Effector memory CD4-positive, alpha-beta T cell (primary cell): Measurements from ENCODE around the gene ADAD2.
A peak's percentile ranks its signal among the peaks of the same experiment; 100 is the strongest.

ENCODE experiments used
- DNase-seq, 3 donors: peaks; one replicate each; pipeline ENCODE4 v3.0.0-alpha.2; 2020
- H3K27ac ChIP-seq: 2 replicates; pipeline ENCODE4 v1.7.0; 2013; ENCODE audit warnings: mild to moderate bottlenecking, low read length, moderate library complexity; ENCODE audit not compliant: insufficient read depth, poor library complexity, severe bottlenecking
- H3K27me3 ChIP-seq: replicated peaks from 2 replicates; pipeline ENCODE4 v1.7.0; 2013; ENCODE audit warnings: mild to moderate bottlenecking, low read length; ENCODE audit not compliant: insufficient read depth, control insufficient read depth, poor library complexity, severe bottlenecking
- H3K36me3 ChIP-seq: 2 replicates; pipeline ENCODE4 v1.7.0; 2013; ENCODE audit warnings: mild to moderate bottlenecking, low read length, moderate library complexity; ENCODE audit not compliant: control insufficient read depth, insufficient read depth
- H3K4me1 ChIP-seq: 2 replicates; pipeline ENCODE4 v1.7.0; 2013; ENCODE audit warnings: low read length, mild to moderate bottlenecking; ENCODE audit not compliant: control insufficient read depth, insufficient read depth, poor library complexity, severe bottlenecking
- H3K4me3 ChIP-seq: 2 replicates; pipeline ENCODE4 v1.7.0; 2013; ENCODE audit warnings: low read length, low read depth, mild to moderate bottlenecking; ENCODE audit not compliant: insufficient read depth, poor library complexity, severe bottlenecking
- H3K9me3 ChIP-seq: 2 replicates; pipeline ENCODE4 v1.7.0; 2013; ENCODE audit warnings: mild to moderate bottlenecking, low read length, moderate library complexity; ENCODE audit not compliant: control insufficient read depth
- total RNA-seq, 3 donors: gene quantifications; one replicate each; lab custom pipeline; 2026; lab: John Stamatoyannopoulos, UW

Gene ADAD2
- 0 to 0.09 (median 0) reads per million in 3 donors for total RNA-seq

GRCh38 chr16:84190731-84191388, at the start of gene ADAD2:
Gene ADAD2, plus strand, starts transcription at chr16:84191157. Its CDS starts 74 bp downstream, at chr16:84191231.
- peaks cover 7% of the 10 kb centered on the region for H3K4me1 ChIP-seq
- no peak within 1 kb of the TSS for H3K27ac ChIP-seq
- no peaks in the 10 kb centered on the region for H3K27me3 ChIP-seq
- no peaks in the 10 kb centered on the region for H3K36me3 ChIP-seq
- no peak within 1 kb of the TSS for H3K4me3 ChIP-seq
- no peak for DNase-seq
- no peaks in the 10 kb centered on the region for H3K9me3 ChIP-seq

- Histone ChIP-seq H3K36me3 (no peaks in the 10 kb centered on the region), H3K4me3 (no peak overlapping the region), H3K27ac (no peak overlapping the region), H3K9me3 (no peaks in the 10 kb centered on the region), H3K4me1 (peaks cover 8% of the 10 kb centered on the region), H3K27me3 (peaks cover 5% of the 10 kb centered on the region)
- DNase-seq, result no peak
Observed at GRCh38 chr16:84143081-84143480, 47.9 kb upstream of the ADAD2 start.

GRCh38 chr16:84143784-84144199, 47.2 kb upstream of the ADAD2 start:
- no peak for DNase-seq
- Histone ChIP-seq H3K9me3 (no peaks in the 10 kb centered on the region), H3K36me3 (no peaks in the 10 kb centered on the region), H3K27me3 (peaks cover 5% of the 10 kb centered on the region), H3K4me3 (peak overlapping the region; percentile 95), H3K27ac (no peak overlapping the region), H3K4me1 (peaks cover 8% of the 10 kb centered on the region)

- DNase-seq, result peak; percentile 25 to 36 (median 32)
- H3K27ac ChIP-seq, result peak overlapping the region; percentile 74
- no peaks in the 10 kb centered on the region for H3K36me3 ChIP-seq
- H3K4me3 ChIP-seq, result peak overlapping the region; percentile 95
- H3K9me3 ChIP-seq, result no peaks in the 10 kb centered on the region
- H3K27me3 ChIP-seq, result peaks cover 5% of the 10 kb centered on the region
- H3K4me1 ChIP-seq, result peaks cover 8% of the 10 kb centered on the region
Observed at GRCh38 chr16:84144209-84144858, 46.6 kb upstream of the ADAD2 start.

GRCh38 chr16:84144859-84145639, 45.9 kb upstream of the ADAD2 start, which contains the start of the genes DNAAF1 and HSDL1:
Gene DNAAF1, plus strand, starts transcription at chr16:84145308. Its CDS starts 133 bp downstream, at chr16:84145441.
Gene HSDL1, minus strand, starts transcription at chr16:84145177. Its CDS starts 13,856 bp downstream, at chr16:84131321.
- peaks cover 8% of the 10 kb centered on the region for H3K4me1 ChIP-seq
- H3K4me3 ChIP-seq, result peak within 1 kb of the TSS; percentile 95
- H3K27ac ChIP-seq, result peak within 1 kb of the TSS; percentile 74

GRCh38 chr16:84150926-84151325, 40.0 kb upstream of the ADAD2 start:
- no peaks in the 10 kb centered on the region for H3K36me3 ChIP-seq
- DNase-seq, result no peak

More at GRCh38 chr16:84144859-84145639, 45.9 kb upstream of the ADAD2 start, which contains the start of the genes DNAAF1 and HSDL1:
- Histone ChIP-seq H3K9me3 (no peaks in the 10 kb centered on the region), H3K27me3 (peaks cover 5% of the 10 kb centered on the region), H3K36me3 (no peaks in the 10 kb centered on the region)
- DNase-seq, result peak; percentile 89 to 94 (median 93)

GRCh38 chr16:84153660-84154214, 37.2 kb upstream of the ADAD2 start:
- DNase-seq, result no peak
- Histone ChIP-seq H3K4me1 (no peaks in the 10 kb centered on the region), H3K27ac (no peak overlapping the region), H3K4me3 (no peak overlapping the region), H3K9me3 (no peaks in the 10 kb centered on the region), H3K27me3 (no peaks in the 10 kb centered on the region), H3K36me3 (no peaks in the 10 kb centered on the region)

More at GRCh38 chr16:84150926-84151325, 40.0 kb upstream of the ADAD2 start:
- Histone ChIP-seq H3K4me1 (no peaks in the 10 kb centered on the region), H3K9me3 (no peaks in the 10 kb centered on the region), H3K4me3 (no peak overlapping the region), H3K27me3 (peaks cover 5% of the 10 kb centered on the region), H3K27ac (no peak overlapping the region)

GRCh38 chr16:84155226-84155625, 35.7 kb upstream of the ADAD2 start:
- H3K36me3 ChIP-seq, result no peaks in the 10 kb centered on the region
- no peaks in the 10 kb centered on the region for H3K4me1 ChIP-seq
- H3K27ac ChIP-seq, result no peak overlapping the region
- no peak overlapping the region for H3K4me3 ChIP-seq
- no peaks in the 10 kb centered on the region for H3K27me3 ChIP-seq
- no peaks in the 10 kb centered on the region for H3K9me3 ChIP-seq
- DNase-seq, result no peak

- no peaks in the 10 kb centered on the region for H3K9me3 ChIP-seq
- no peak for DNase-seq
- H3K27me3 ChIP-seq, result no peaks in the 10 kb centered on the region
- H3K36me3 ChIP-seq, result no peaks in the 10 kb centered on the region
- H3K4me3 ChIP-seq, result no peak overlapping the region
- H3K27ac ChIP-seq, result no peak overlapping the region
- H3K4me1 ChIP-seq, result no peaks in the 10 kb centered on the region
Observed at GRCh38 chr16:84155771-84156170, 35.2 kb upstream of the ADAD2 start.
